ENCODE measurements around the gene DNAJC4. TPM values are rescaled to one million over a fixed set of nuclear protein-coding genes. Genes with fewer than 3 reads are reported as not detected.
"Not testable (repeated sequence)": the region's sequence is repeated elsewhere in the genome, so short reads cannot be mapped to it uniquely, and the experiment has no call there.

The DNAJC4 gene
- total and polyA plus RNA-seq, 2 donors from 2014 or later, result 31.1 to 102 TPM

- H3K4me3 ChIP-seq (ENCODE audit: low read length in 3 of 3), result peak overlapping the region; percentile 62 to 77 (median 64)
- intact Hi-C loops (cut with DNase I), result no loop called here
- FAIRE-seq, result no peak
- peaks cover 0 to 32% (median 3%) of the 10 kb centered on the region in 3 donors for H3K4me1 ChIP-seq (ENCODE audit: control insufficient read depth in 2 of 3, insufficient read depth in 2 of 3, low read depth in 1 of 3, low read length in 3 of 3)
- H3K27me3 ChIP-seq (ENCODE audit: control insufficient read depth, insufficient read depth, low read length), result no peaks in the 10 kb centered on the region
- peak; percentile 64 to 94 (median 81) for DNase-seq
- no peak for TF ChIP-seq CTCF (IDR thresholded peaks at IDR 0.05; ENCODE audit: borderline replicate concordance, extremely low read depth, insufficient read depth)
- H3K9me3 ChIP-seq (ENCODE audit: control insufficient read depth in 2 of 3, insufficient read depth in 1 of 3, low read length in 3 of 3), result no peaks in the 10 kb centered on the region
- H3K27ac ChIP-seq (ENCODE audit: low read depth in 2 of 2, low read length in 2 of 2), result peak overlapping the region; percentile 66 to 86
- H3K9ac ChIP-seq (ENCODE audit: low read length in 3 of 3), result peak overlapping the region; percentile 20 to 80 (median 65)
- peaks cover 0 to 9% (median 4%) of the 10 kb centered on the region in 3 donors for H3K36me3 ChIP-seq (ENCODE audit: control insufficient read depth in 2 of 3, insufficient read depth in 3 of 3, low read length in 3 of 3)
Measured at GRCh38 chr11:64245797-64246620, 15.7 kb downstream of the DNAJC4 start.

- not testable (repeated sequence) for H3K36me3 ChIP-seq (ENCODE audit: control insufficient read depth in 2 of 3, insufficient read depth in 3 of 3, low read length in 3 of 3)
Measured at GRCh38 chr11:64246621-64246870, 16.2 kb downstream of the DNAJC4 start.

GRCh38 chr11:64246871-64247728 is 16.8 kb downstream of the DNAJC4 start, which contains the start of gene PPP1R14B:
PPP1R14B (minus strand) TSS chr11:64246943; CDS start chr11:64246673, 270 bp downstream.
- Histone ChIP-seq H3K36me3 (ENCODE audit: control insufficient read depth in 2 of 3, insufficient read depth in 3 of 3, low read length in 3 of 3) (peaks cover 0 to 9% (median 4%) of the 10 kb centered on the region in 3 donors), H3K27ac (ENCODE audit: low read depth in 2 of 2, low read length in 2 of 2) (peak within 1 kb of the TSS; percentile 89 to 91), H3K9ac (ENCODE audit: low read length in 3 of 3) (peak within 1 kb of the TSS; percentile 20 to 88 (median 65)), H3K4me1 (ENCODE audit: control insufficient read depth in 2 of 3, insufficient read depth in 2 of 3, low read depth in 1 of 3, low read length in 3 of 3) (peaks cover 0 to 39% (median 6%) of the 10 kb centered on the region in 3 donors), H3K9me3 (ENCODE audit: control insufficient read depth in 2 of 3, insufficient read depth in 1 of 3, low read length in 3 of 3) (no peaks in the 10 kb centered on the region), H3K27me3 (ENCODE audit: control insufficient read depth, insufficient read depth, low read length) (no peaks in the 10 kb centered on the region), H3K4me3 (ENCODE audit: low read length in 3 of 3) (peak within 1 kb of the TSS; percentile 75 to 97 (median 81))
- FAIRE-seq, result no peak
- TF ChIP-seq CTCF (IDR thresholded peaks at IDR 0.05; ENCODE audit: borderline replicate concordance, extremely low read depth, insufficient read depth), result peak; percentile 12
- DNase-seq, result peak; percentile 88 to 96 (median 94)
- intact Hi-C loops (cut with DNase I), result no loop called here

More at GRCh38 chr11:64246621-64246870, 16.2 kb downstream of the DNAJC4 start:
- intact Hi-C loops (cut with DNase I); FAIRE-seq; H3K9ac ChIP-seq (ENCODE audit: low read length in 3 of 3); H3K9me3 ChIP-seq (ENCODE audit: control insufficient read depth in 2 of 3, insufficient read depth in 1 of 3, low read length in 3 of 3); DNase-seq; H3K27ac ChIP-seq (ENCODE audit: low read depth in 2 of 2, low read length in 2 of 2); H3K27me3 ChIP-seq (ENCODE audit: control insufficient read depth, insufficient read depth, low read length); H3K4me3 ChIP-seq (ENCODE audit: low read length in 3 of 3): not testable (repeated sequence)
- H3K4me1 ChIP-seq (ENCODE audit: control insufficient read depth in 2 of 3, insufficient read depth in 2 of 3, low read depth in 1 of 3, low read length in 3 of 3), result peaks cover 0 to 34% (median 3%) of the 10 kb centered on the region in 3 donors
